Bronchial epithelial cell (primary cell): ENCODE results near the gene CELF5. TPM values are rescaled to one million over a fixed set of nuclear protein-coding genes. Genes with fewer than 3 reads are reported as not detected.

Experiments used
- DNase-seq: peaks from one replicate; pipeline ENCODE4 v3.0.0-alpha.2; 2010; ENCODE audit warnings: low read depth
- FAIRE-seq: peaks from 2 replicates; lab custom pipeline; 2011; peaks lifted over from hg19 to GRCh38; lab: Jason Lieb, UNC
- H3K27me3 ChIP-seq: 2 replicates; pipeline ENCODE4 v1.5.1; 2011; ENCODE audit warnings: low read length; ENCODE audit not compliant: control insufficient read depth, insufficient read depth
- H3K36me3 ChIP-seq: 2 replicates; pipeline ENCODE4 v1.5.1; 2011; ENCODE audit warnings: low read length; ENCODE audit not compliant: control insufficient read depth, insufficient read depth
- H3K4me3 ChIP-seq: 2 replicates; pipeline ENCODE4 v1.5.1; 2011; ENCODE audit warnings: mild to moderate bottlenecking, low read depth, low read length, control low read depth
- total RNA-seq: library from RNA; depleted of rRNA; stranded (reverse); fragments of >200 nt; gene quantifications from 2 replicates; pipeline ENCODE4 v1.2.1, GENCODE V29; 2014
- TF ChIP-seq, protein P1 (sequence below): IDR thresholded peaks from 2 replicates; pipeline ENCODE4 v1.5.1; 2011; ENCODE audit warnings: mild to moderate bottlenecking, moderate library complexity, low read length, control low read depth, inconsistent platforms; ENCODE audit not compliant: insufficient read depth, severe bottlenecking

CELF5 gene
- total RNA-seq, 1 donor from 2014 or later, result not detected

DNA sequence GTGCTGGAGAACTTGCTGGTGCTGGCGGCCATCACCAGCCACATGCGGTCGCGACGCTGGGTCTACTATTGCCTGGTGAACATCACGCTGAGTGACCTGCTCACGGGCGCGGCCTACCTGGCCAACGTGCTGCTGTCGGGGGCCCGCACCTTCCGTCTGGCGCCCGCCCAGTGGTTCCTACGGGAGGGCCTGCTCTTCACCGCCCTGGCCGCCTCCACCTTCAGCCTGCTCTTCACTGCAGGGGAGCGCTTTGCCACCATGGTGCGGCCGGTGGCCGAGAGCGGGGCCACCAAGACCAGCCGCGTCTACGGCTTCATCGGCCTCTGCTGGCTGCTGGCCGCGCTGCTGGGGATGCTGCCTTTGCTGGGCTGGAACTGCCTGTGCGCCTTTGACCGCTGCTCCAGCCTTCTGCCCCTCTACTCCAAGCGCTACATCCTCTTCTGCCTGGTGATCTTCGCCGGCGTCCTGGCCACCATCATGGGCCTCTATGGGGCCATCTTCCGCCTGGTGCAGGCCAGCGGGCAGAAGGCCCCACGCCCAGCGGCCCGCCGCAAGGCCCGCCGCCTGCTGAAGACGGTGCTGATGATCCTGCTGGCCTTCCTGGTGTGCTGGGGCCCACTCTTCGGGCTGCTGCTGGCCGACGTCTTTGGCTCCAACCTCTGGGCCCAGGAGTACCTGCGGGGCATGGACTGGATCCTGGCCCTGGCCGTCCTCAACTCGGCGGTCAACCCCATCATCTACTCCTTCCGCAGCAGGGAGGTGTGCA, 45.3 kb upstream of the CELF5 start:
- Histone ChIP-seq H3K4me3 (no peak overlapping the region), H3K27me3 (no peaks in the 10 kb centered on the region), H3K36me3 (no peaks in the 10 kb centered on the region)
- FAIRE-seq, result no peak
- DNase-seq, result no peak
- TF ChIP-seq, protein P1, sequence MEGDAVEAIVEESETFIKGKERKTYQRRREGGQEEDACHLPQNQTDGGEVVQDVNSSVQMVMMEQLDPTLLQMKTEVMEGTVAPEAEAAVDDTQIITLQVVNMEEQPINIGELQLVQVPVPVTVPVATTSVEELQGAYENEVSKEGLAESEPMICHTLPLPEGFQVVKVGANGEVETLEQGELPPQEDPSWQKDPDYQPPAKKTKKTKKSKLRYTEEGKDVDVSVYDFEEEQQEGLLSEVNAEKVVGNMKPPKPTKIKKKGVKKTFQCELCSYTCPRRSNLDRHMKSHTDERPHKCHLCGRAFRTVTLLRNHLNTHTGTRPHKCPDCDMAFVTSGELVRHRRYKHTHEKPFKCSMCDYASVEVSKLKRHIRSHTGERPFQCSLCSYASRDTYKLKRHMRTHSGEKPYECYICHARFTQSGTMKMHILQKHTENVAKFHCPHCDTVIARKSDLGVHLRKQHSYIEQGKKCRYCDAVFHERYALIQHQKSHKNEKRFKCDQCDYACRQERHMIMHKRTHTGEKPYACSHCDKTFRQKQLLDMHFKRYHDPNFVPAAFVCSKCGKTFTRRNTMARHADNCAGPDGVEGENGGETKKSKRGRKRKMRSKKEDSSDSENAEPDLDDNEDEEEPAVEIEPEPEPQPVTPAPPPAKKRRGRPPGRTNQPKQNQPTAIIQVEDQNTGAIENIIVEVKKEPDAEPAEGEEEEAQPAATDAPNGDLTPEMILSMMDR, result no peak

DNA sequence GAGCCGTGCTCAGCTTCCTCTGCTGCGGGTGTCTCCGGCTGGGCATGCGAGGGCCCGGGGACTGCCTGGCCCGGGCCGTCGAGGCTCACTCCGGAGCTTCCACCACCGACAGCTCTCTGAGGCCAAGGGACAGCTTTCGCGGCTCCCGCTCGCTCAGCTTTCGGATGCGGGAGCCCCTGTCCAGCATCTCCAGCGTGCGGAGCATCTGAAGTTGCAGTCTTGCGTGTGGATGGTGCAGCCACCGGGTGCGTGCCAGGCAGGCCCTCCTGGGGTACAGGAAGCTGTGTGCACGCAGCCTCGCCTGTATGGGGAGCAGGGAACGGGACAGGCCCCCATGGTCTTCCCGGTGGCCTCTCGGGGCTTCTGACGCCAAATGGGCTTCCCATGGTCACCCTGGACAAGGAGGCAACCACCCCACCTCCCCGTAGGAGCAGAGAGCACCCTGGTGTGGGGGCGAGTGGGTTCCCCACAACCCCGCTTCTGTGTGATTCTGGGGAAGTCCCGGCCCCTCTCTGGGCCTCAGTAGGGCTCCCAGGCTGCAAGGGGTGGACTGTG, 44.6 kb upstream of the CELF5 start:
- TF ChIP-seq, protein P1, result no peak
- FAIRE-seq, result no peak

DNA sequence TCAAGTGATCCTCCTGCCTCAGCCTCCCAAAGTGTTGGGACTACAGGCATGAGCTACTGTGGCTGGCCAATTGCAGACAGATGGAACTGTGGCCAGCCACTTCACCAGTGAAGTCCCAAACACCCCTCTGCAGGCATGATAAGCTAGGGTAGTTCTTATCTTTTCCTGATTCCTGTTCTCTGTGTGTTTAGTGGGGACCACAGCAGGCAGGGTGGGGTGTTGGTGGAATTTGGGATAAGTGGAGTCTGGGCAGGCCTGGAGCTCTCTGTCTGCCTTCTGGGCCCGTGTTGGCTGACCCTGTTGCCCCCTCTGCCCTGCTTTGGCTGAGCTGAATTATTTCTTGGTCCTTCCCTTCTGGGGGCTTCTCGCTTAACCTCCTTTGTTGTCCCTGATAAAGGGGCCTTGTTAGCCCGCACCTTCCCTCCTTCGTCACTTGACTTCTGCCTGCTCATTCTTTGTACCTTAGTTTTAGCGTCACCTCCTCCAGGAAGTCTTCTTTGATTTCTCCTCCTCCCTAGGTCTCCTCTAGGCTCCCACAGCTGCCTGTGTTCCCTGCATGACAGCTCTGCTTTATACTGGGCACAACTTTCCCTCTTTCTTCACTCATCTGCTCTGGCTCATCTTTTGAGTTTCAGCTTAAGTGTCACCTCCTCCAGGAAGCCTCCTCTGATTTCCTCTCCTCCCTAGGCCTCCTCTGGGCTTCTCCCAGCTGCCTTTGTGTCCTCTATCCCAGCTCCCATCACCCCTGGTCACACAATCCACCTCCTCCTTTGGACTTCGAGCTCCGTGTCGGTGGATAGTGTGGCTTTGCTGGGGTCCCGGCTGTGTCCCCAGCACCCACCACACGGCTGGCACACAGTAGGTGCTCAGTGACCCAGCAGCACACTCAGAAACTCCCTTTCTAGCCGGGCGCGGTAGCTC, 40.5 kb upstream of the CELF5 start:
- peak; percentile 50 for FAIRE-seq
- H3K27me3 ChIP-seq, result no peaks in the 10 kb centered on the region

More for the DNA sequence above, 44.6 kb upstream of the CELF5 start:
- no peaks in the 10 kb centered on the region for H3K27me3 ChIP-seq
- H3K36me3 ChIP-seq, result no peaks in the 10 kb centered on the region
- no peak overlapping the region for H3K4me3 ChIP-seq
- no peak for DNase-seq

DNA sequence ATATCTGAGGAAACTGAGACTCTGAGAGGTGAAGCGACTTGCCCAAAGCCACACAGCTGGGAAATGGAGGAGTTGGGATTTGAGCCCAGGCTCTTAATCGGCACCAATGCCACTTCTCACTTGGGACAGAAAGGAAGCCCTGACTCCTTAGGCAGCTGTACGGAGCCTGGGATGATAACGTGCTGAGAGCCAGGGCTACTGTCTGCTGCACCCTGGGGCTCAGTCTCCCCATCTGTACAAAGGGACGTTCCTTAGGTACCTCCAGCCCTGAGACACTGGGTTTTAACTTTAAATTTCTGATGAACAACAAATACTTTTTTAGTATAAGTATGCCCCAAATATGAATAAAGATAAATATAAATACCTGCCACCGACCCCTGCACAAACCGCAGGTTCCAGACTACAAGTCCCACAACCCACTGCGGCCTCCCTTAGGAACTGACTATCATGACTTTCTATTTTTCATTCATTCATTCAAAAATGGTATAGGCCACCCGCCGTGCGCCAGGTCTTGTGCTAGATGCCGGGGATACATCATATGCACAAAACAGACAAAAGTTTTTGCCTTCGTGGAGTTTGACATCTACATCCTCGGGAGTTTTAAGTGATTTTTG, 39.5 kb upstream of the CELF5 start:
- peak overlapping the region; percentile 98 for H3K4me3 ChIP-seq
- TF ChIP-seq, protein P1, result no peak
- H3K27me3 ChIP-seq, result no peaks in the 10 kb centered on the region
- DNase-seq, result no peak
- no peak for FAIRE-seq
- H3K36me3 ChIP-seq, result peaks cover 2% of the 10 kb centered on the region

More for the DNA sequence above, 40.5 kb upstream of the CELF5 start:
- H3K4me3 ChIP-seq, result no peak overlapping the region
- no peak for DNase-seq
- H3K36me3 ChIP-seq, result peaks cover 1% of the 10 kb centered on the region
- TF ChIP-seq, protein P1, result no peak

DNA sequence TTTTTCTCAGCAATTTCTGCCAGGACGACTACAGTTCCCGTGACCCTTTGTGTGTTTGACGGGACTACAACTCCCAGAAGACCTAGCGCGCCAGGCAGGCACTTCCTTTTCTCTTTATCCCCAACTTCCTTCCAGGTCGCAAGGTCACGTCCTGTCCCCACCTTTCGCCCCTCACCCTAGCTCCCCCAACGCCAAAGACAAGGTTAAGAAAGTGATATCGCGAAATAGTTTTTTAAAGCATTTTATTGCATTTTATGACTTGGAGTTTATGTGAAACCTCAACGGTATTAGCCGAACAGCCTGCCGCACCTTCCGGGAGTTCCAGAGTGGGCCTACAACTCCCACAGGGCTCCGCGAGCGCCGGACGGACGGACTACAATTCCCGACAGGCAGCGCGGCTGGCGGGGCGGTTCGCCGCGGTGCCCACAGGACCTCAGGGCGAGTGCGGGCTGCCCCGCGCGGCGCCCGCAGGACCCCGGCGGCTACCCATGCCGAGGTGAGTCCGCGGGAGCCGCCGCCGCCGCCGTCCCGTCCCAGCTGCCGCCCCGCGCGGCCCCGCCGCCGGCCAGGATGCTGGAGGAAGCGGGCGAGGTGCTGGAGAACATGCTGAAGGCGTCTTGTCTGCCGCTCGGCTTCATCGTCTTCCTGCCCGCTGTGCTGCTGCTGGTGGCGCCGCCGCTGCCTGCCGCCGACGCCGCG, 38.9 kb upstream of the CELF5 start, which contains the start of gene NCLN:
Gene NCLN, plus strand, starts transcription at position 470 of the 699 bp plus-strand sequence. Its CDS starts 101 bp downstream, at position 571.
- TF ChIP-seq, protein P1, result no peak
- H3K27me3 ChIP-seq, result no peaks in the 10 kb centered on the region
- FAIRE-seq (peak; percentile 72), DNase-seq (peak; percentile 89)
- H3K36me3 ChIP-seq, result peaks cover 2% of the 10 kb centered on the region
- peak within 1 kb of the TSS; percentile 98 for H3K4me3 ChIP-seq
